Right lobe of liver (tissue), 6 donors: ENCODE measurements around the gene WDR54. TPM values are rescaled to one million over a fixed set of nuclear protein-coding genes. Genes with fewer than 3 reads are reported as not detected.

ENCODE experiments used
- ATAC-seq, 4 donors: fragments of 200-7000 bp; cut with Tn5 transposase; one replicate each; pipeline ENCODE4 v1.9.1; 2020; ENCODE audit warnings: mild to moderate bottlenecking in 4 of 4, moderate library complexity in 4 of 4
- DNase-seq, 3 donors: peaks; one replicate each; pipeline ENCODE4 v3.0.0-alpha.2; 2020
- H3K27ac ChIP-seq, 3 donors: fragments of 200-600 bp; one replicate each; pipeline ENCODE4 v1.8.0; 2022
- H3K27me3 ChIP-seq, 2 donors: fragments of 200-600 bp; one replicate each; pipeline ENCODE4 v1.8.0; 2022
- H3K36me3 ChIP-seq, 4 donors: fragments of 200-600 bp; sonication (generic) in 1 of 4; one replicate each; pipeline versions ENCODE4 v1.5.1 to v1.8.0; 2017 to 2022; ENCODE audit warnings: control low read depth in 1 of 4
- H3K4me1 ChIP-seq, 4 donors: fragments of 200-600 bp; sonication (generic) in 1 of 4; one replicate each; pipeline versions ENCODE4 v1.5.1 to v1.8.0; 2017 to 2022; ENCODE audit warnings: control low read depth in 1 of 4
- H3K4me3 ChIP-seq, 3 donors: fragments of 200-600 bp; one replicate each; pipeline ENCODE4 v1.8.0; 2022
- H3K9me3 ChIP-seq, 4 donors: fragments of 200-600 bp; sonication (generic) in 1 of 4; one replicate each; pipeline versions ENCODE4 v1.5.1 to v1.8.0; 2017 to 2022; ENCODE audit warnings: control low read depth in 1 of 4
- CTCF ChIP-seq, 4 donors: fragments of 200-600 bp in 3 of 4; fragments of 450-650 bp in 1 of 4; IDR thresholded peaks; one replicate each; pipeline versions ENCODE4 v1.5.1 to v1.8.0; 2016 to 2022; ENCODE audit warnings: antibody characterized with exemption in 4 of 4, mild to moderate bottlenecking in 2 of 4
- POLR2A ChIP-seq: fragments of 450-650 bp; IDR thresholded peaks from one replicate; pipeline ENCODE4 v1.6.1; 2017; ENCODE audit warnings: antibody characterized with exemption, mild to moderate bottlenecking
- WGBS: methylation state at CpG from one replicate; pipeline ENCODE4 v1.1.6; 2018; ENCODE audit warnings: low coverage, low lambda C conversion rate; ENCODE audit not compliant: insufficient coverage; ENCODE audit errors: missing lambda C conversion rate; 5-methylcytosine and 5-hydroxymethylcytosine counted together
- intact Hi-C, 2 donors: fragments of 100-400 bp; cut with DNase I; formaldehyde crosslinking; loops; one replicate each; pipeline versions ENCODE4 v1.11.2 to v1.14.1; 2022
- total RNA-seq, 6 experiments: library from RNA; depleted of rRNA in 2 of 6; stranded (reverse); fragments of >200 nt in 2 of 6; fragmentation: NEBNext Ultra II Directional in 3 of 6; extraction: Animal tissue kit (Norgen Biotek cat#: 25700) in 3 of 6; gene quantifications; one replicate each; pipeline versions ENCODE4 v1.1.0 to v1.2.4, GENCODE V29; 2016 to 2023
- donor health status: DM: no; HTN: yes; CAD: no.
- donor health status: DM: no; HTN: no; CAD: no.
- donor health status: DM: no; HTN: no; CAD: no.
- donor health status: DM: no; HTN: yes; CAD: no.
- donor health status: DM: no; HTN: yes; CAD: no.

Gene WDR54
- total RNA-seq, 6 experiments from 2014 or later, result 1.6 to 5.3 (median 2.2) TPM

GRCh38 chr2:74392449-74392743, 29.1 kb upstream of the WDR54 start:
- peak in 1 of 4 donors; percentile 9 for ATAC-seq
- Histone ChIP-seq H3K4me3 (peak overlapping the region in 2 of 3 donors; percentile 84 to 92), H3K27me3 (no peaks in the 10 kb centered on the region), H3K27ac (no peak overlapping the region), H3K9me3 (no peaks in the 10 kb centered on the region), H3K36me3 (no peaks in the 10 kb centered on the region), H3K4me1 (peaks cover 0 to 22% (median 10%) of the 10 kb centered on the region in 4 donors)
- TF ChIP-seq CTCF (IDR thresholded peaks at IDR 0.05), result no peak
- no peak for TF ChIP-seq POLR2A
- 55% methylated on average over 13 of the region's 13 CpGs for WGBS
- no peak for DNase-seq
- intact Hi-C loops, result no loop called here

- Histone ChIP-seq H3K4me3 (no peak overlapping the region), H3K4me1 (peaks cover 0 to 22% (median 10%) of the 10 kb centered on the region in 4 donors), H3K9me3 (no peaks in the 10 kb centered on the region), H3K27ac (no peak overlapping the region), H3K36me3 (no peaks in the 10 kb centered on the region), H3K27me3 (no peaks in the 10 kb centered on the region)
- DNase-seq (no peak), ATAC-seq (no peak)
- 55% methylated on average over 1 of the region's 1 CpG for WGBS
- TF ChIP-seq POLR2A, result no peak
- TF ChIP-seq CTCF (IDR thresholded peaks at IDR 0.05), result no peak
- intact Hi-C loops, result no loop called here
Measured at GRCh38 chr2:74393525-74393924, 28.0 kb upstream of the WDR54 start.

- intact Hi-C loops, result no loop called here
- Histone ChIP-seq H3K27me3 (no peaks in the 10 kb centered on the region), H3K4me1 (peaks cover 0 to 5% (median 2%) of the 10 kb centered on the region in 4 donors), H3K36me3 (no peaks in the 10 kb centered on the region), H3K9me3 (no peaks in the 10 kb centered on the region), H3K27ac (no peak overlapping the region), H3K4me3 (no peak overlapping the region)
- 93% methylated on average over 2 of the region's 2 CpGs for WGBS
- DNase-seq (no peak), ATAC-seq (no peak)
- no peak for TF ChIP-seq CTCF (IDR thresholded peaks at IDR 0.05)
Measured at GRCh38 chr2:74396149-74396548, 25.4 kb upstream of the WDR54 start.

GRCh38 chr2:74399785-74400184, 21.7 kb upstream of the WDR54 start:
- no peaks in the 10 kb centered on the region for H3K27me3 ChIP-seq
- intact Hi-C loops, result no loop called here
- no peak overlapping the region for H3K27ac ChIP-seq
- no peak overlapping the region for H3K4me3 ChIP-seq
- no peaks in the 10 kb centered on the region for H3K36me3 ChIP-seq
- H3K9me3 ChIP-seq, result no peaks in the 10 kb centered on the region
- no peak for DNase-seq
- H3K4me1 ChIP-seq, result no peaks in the 10 kb centered on the region
- TF ChIP-seq POLR2A (no peak), CTCF (IDR thresholded peaks at IDR 0.05) (peak; percentile 51 to 61 (median 56))
- ATAC-seq, result peak; percentile 78 to 91 (median 82)

GRCh38 chr2:74401891-74402290, 19.6 kb upstream of the WDR54 start:
- Histone ChIP-seq H3K27ac (no peak overlapping the region), H3K36me3 (no peaks in the 10 kb centered on the region), H3K4me1 (no peaks in the 10 kb centered on the region), H3K4me3 (no peak overlapping the region), H3K27me3 (no peaks in the 10 kb centered on the region), H3K9me3 (no peaks in the 10 kb centered on the region)
- TF ChIP-seq POLR2A (no peak), CTCF (IDR thresholded peaks at IDR 0.05) (no peak)
- WGBS, result 51% methylated on average over 2 of the region's 2 CpGs
- ATAC-seq (no peak), DNase-seq (no peak)
- intact Hi-C loops, result no loop called here
